Measurements from ENCODE around the gene CLIC1.
"Not testable (repeated sequence)": the region's sequence is repeated elsewhere in the genome, so short reads cannot be mapped to it uniquely, and the experiment has no call there.

The CLIC1 gene

DNA sequence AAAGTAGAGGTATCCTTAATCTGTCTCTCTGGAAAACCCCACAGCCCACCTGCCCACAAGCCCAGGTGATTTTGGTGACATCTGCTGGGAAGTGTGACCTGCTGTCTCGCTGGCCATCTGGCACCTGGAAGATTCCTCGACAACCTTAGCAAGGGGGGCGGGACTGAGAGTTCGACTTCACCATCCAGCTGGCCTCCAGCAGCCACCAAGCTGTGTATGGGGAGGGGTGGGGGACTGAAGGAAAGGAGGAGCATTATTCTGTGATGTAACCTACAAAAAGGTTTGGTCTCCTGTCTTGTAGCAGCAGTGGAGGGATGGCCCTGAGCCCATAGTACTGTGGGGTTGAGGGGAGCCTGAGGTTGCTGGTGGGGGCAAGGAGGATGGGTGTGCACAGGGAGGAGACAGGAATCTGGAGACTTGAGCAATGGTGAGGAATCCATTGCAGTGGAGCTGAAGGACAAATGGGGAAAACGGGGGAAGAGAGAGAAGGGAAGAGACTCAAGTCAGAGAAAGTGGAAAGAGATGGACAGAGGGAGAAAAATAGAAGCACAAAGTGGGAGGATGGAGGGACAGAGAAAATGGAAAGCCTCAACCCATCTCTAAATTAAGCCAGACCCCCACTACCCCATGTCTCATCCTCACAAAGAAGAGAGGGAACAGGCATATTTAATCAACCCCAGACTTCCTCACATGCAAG, 25.7 kb downstream of the CLIC1 start:
- no peak for DNase-seq (ENCODE audit: low read depth)
- no peak for TF ChIP-seq CTCF (IDR thresholded peaks at IDR 0.05; ENCODE audit: control insufficient read depth, extremely low read depth, insufficient read depth)
- no peak overlapping the region for H3K4me3 ChIP-seq (ENCODE audit: low read depth, low read length)

DNA sequence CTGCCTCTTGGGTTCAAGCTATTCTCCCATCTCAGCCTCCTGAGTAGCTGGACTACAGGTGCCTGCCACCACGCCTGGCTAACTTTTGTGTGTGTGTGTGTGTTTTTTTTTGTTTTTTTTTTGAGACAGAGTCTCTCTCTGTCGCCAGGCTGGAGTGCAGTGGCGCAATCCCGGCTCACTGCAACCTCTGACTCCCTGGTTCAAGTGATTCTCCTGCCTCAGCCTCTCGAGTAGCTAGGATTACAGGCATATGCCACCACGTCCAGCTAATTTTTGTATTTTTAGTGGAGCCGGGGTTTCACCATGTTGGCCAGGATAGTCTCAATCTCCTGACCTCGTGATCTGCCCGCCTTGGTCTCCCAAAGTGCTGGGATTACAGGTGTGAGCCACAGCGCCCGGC, 27.2 kb downstream of the CLIC1 start:
- not testable (repeated sequence) for DNase-seq (ENCODE audit: low read depth); H3K4me3 ChIP-seq (ENCODE audit: low read depth, low read length)

GRCh38 chr6:31708224-31708623, 28.1 kb downstream of the CLIC1 start:
- no peak for DNase-seq (ENCODE audit: low read depth)
- H3K4me3 ChIP-seq (ENCODE audit: low read depth, low read length) = no peak overlapping the region
- no peak for TF ChIP-seq CTCF (IDR thresholded peaks at IDR 0.05; ENCODE audit: control insufficient read depth, extremely low read depth, insufficient read depth)

DNA sequence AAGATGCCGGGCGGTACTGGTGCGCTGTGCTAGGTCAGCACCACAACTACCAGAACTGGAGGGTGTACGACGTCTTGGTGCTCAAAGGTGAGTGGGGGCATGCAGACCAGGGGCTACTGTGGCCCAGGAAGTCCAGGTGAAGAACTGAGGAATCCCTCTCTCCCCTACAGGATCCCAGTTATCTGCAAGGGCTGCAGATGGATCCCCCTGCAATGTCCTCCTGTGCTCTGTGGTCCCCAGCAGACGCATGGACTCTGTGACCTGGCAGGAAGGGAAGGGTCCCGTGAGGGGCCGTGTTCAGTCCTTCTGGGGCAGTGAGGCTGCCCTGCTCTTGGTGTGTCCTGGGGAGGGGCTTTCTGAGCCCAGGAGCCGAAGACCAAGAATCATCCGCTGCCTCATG, 28.6 kb downstream of the CLIC1 start:
- TF ChIP-seq CTCF (IDR thresholded peaks at IDR 0.05; ENCODE audit: control insufficient read depth, extremely low read depth, insufficient read depth) = no peak
- no peak for DNase-seq (ENCODE audit: low read depth)
- no peak overlapping the region for H3K4me3 ChIP-seq (ENCODE audit: low read depth, low read length)

- no peak for TF ChIP-seq CTCF (IDR thresholded peaks at IDR 0.05; ENCODE audit: control insufficient read depth, extremely low read depth, insufficient read depth)
- no peak within 1 kb of the TSS for H3K4me3 ChIP-seq (ENCODE audit: low read depth, low read length)
- DNase-seq (ENCODE audit: low read depth) = no peak
Measured at GRCh38 chr6:31706599-31706998, 29.7 kb downstream of the CLIC1 start, which contains the start of gene LY6G6F. Gene LY6G6F, plus strand, starts transcription at chr6:31706866. Its CDS starts 41 bp downstream, at chr6:31706907.

DNA sequence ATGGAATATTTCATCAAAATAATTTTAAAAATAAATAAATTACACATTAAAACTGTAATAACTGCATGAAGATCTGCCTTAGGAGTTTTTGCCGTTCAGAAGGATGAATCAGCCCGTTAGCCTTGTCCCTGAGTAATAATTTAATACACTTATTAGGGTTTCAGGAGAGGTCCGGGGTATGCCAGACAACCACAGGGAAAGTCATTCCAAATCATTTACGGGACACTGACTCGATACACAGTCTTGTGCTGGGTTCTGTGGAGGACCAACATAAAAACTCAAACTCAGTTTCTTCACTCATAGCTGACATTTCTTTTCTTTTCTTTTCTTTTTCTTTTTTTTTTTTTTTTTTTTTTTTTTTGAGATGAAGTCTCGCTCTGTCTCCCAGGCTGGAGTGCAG, 30.4 kb downstream of the CLIC1 start:
- no peak overlapping the region for H3K4me3 ChIP-seq (ENCODE audit: low read depth, low read length)
- no peak for TF ChIP-seq CTCF (IDR thresholded peaks at IDR 0.05; ENCODE audit: control insufficient read depth, extremely low read depth, insufficient read depth)
- no peak for DNase-seq (ENCODE audit: low read depth)

DNA sequence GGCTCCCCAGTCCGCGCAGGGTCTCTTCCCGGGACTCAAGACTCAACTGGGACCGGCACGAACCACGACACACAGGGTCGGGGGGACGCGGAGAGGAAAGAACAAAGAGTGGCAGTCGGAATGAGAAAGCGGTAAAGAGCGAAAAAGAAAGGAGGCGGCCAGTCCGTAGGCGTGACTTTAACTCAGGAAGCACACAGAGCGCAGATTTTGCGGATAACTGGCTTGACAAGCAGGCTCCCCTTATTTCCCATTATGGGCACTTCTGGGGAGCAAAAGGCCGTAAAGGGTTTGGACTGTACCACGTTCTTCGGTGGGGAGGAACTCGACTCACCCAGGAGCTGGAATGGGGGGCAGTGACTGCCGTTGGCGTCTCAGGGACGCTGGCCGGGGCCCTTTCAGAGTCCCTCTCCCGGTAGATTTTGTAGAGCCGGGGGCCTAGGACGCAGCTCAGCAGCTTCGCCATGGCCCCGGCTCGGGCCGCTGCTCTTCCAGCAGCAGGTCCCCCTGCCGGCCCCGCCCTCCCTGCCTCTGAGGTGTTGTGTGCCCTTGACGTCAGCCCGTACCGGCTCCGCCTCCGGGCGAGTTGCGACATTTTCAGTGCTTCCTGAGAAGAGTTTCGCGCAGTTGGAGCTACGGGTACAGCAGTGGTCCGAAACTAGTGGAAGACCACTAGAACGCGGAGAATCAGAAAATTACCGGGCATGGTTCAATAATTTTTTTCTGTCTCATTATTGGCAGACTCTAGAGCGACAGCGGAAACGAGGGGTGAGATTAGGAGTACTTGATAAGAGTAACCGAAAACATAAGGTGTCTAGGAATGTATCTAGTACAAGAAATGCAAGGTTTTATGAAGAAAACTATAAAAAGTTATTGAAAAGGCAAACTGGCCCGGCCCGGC, 33.3 kb downstream of the CLIC1 start, which contains the start of gene ABHD16A:
TSS of gene ABHD16A (minus strand) at position 506 of the 898 bp plus-strand sequence. CDS start at position 463, 43 bp downstream.
- TF ChIP-seq CTCF (IDR thresholded peaks at IDR 0.05; ENCODE audit: control insufficient read depth, extremely low read depth, insufficient read depth) = no peak
- peak within 1 kb of the TSS; percentile 92 for H3K4me3 ChIP-seq (ENCODE audit: low read depth, low read length)
- DNase-seq (ENCODE audit: low read depth) = peak; percentile 90
